A549 treated with dexamethasone at 1 μM for 4 hours (cell line): ENCODE data around the gene DDAH2. TPM values are rescaled to one million over a fixed set of nuclear protein-coding genes. Genes with fewer than 3 reads are reported as not detected.

ENCODE experiments used
- total RNA-seq: library from RNA; stranded (reverse); fragments of 200-300 nt; extraction: Qiagen RNA extraction; gene quantifications from 5 replicates; pipeline ENCODE4 v1.2.3, GENCODE V29; 2022

Gene DDAH2
- total RNA-seq, 1 experiment from 2014 or later, result 24.9 TPM

Other genes with a start within 250 kb of the DDAH2 start
- gene MICB, start 231.2 kb downstream of the DDAH2 start, total RNA-seq, result 5.3 to 7.8 TPM (median 7.0 TPM) in 5 replicates
- not detected in 5 replicates for gene MCCD1, start 200.3 kb downstream of the DDAH2 start, total RNA-seq
- 267 to 386 TPM (median 346 TPM) in 5 replicates for gene DDX39B, start 187.3 kb downstream of the DDAH2 start, total RNA-seq
- gene ATP6V1G2, start 182.7 kb downstream of the DDAH2 start, total RNA-seq, result 0.42 to 0.88 TPM (median 0.78 TPM) in 5 replicates
- 8.9 to 13.0 TPM (median 12.2 TPM) in 5 replicates for gene NFKBIL1, start 181.7 kb downstream of the DDAH2 start, total RNA-seq
- gene LTA, start 157.0 kb downstream of the DDAH2 start, total RNA-seq, result 0.06 to 0.21 TPM (median 0.12 TPM) in 4 of 5 replicates, not detected in the other
- 0.06 TPM in 1 of 5 replicates, not detected in the others for gene TNF, start 153.7 kb downstream of the DDAH2 start, total RNA-seq
- 0.20 to 0.46 TPM (median 0.32 TPM) in 5 replicates for gene LTB, start 146.9 kb downstream of the DDAH2 start, total RNA-seq
- gene LST1, start 143.0 kb downstream of the DDAH2 start, total RNA-seq, result 0.11 TPM in 1 of 5 replicates, not detected in the others
- gene NCR3, start 136.3 kb downstream of the DDAH2 start, total RNA-seq, result not detected in 5 replicates
- gene AIF1, start 114.1 kb downstream of the DDAH2 start, total RNA-seq, result not detected in 5 replicates
- 60.5 to 88.7 TPM (median 87.7 TPM) in 5 replicates for gene PRRC2A, start 108.6 kb downstream of the DDAH2 start, total RNA-seq
- gene BAG6, start 76.6 kb downstream of the DDAH2 start, total RNA-seq, result 106 to 143 TPM (median 140 TPM) in 5 replicates
- 2.7 to 3.8 TPM (median 3.3 TPM) in 5 replicates for gene APOM, start 73.4 kb downstream of the DDAH2 start, total RNA-seq
- 11.3 to 13.3 TPM (median 12.8 TPM) in 5 replicates for gene C6orf47, start 68.5 kb downstream of the DDAH2 start, total RNA-seq
- 8.9 to 12.1 TPM (median 11.6 TPM) in 5 replicates for gene GPANK1, start 64.3 kb downstream of the DDAH2 start, total RNA-seq
- gene CSNK2B, start 63.2 kb downstream of the DDAH2 start, total RNA-seq, result 165 to 180 TPM (median 171 TPM) in 5 replicates
- 2.7 to 4.4 TPM (median 4.0 TPM) in 5 replicates for gene LY6G5B, start 59.3 kb downstream of the DDAH2 start, total RNA-seq
- 0.82 to 1.8 TPM (median 1.4 TPM) in 5 replicates for gene LY6G5C, start 48.2 kb downstream of the DDAH2 start, total RNA-seq
- gene ABHD16A, start 26.0 kb downstream of the DDAH2 start, total RNA-seq, result 13.2 to 16.4 TPM (median 15.7 TPM) in 5 replicates
- not detected in 5 replicates for gene LY6G6F, start 22.4 kb downstream of the DDAH2 start, total RNA-seq
- gene LY6G6D, start 14.0 kb downstream of the DDAH2 start, total RNA-seq, result not detected in 5 replicates
- gene LY6G6C, start 7.6 kb downstream of the DDAH2 start, total RNA-seq, result 0.08 to 0.12 TPM in 2 of 5 replicates, not detected in the others
- gene MPIG6B, start 5.9 kb downstream of the DDAH2 start, total RNA-seq, result not detected in 5 replicates
- gene CLIC1, start 7.2 kb upstream of the DDAH2 start, total RNA-seq, result 438 to 455 TPM (median 449 TPM) in 5 replicates
- 8.4 to 14.3 TPM (median 14.1 TPM) in 5 replicates for gene MSH5, start 10.7 kb upstream of the DDAH2 start, total RNA-seq
- 2.1 to 3.7 TPM (median 3.5 TPM) in 5 replicates for gene SAPCD1, start 33.4 kb upstream of the DDAH2 start, total RNA-seq
- 0.94 to 1.9 TPM (median 1.7 TPM) in 5 replicates for gene VWA7, start 48.0 kb upstream of the DDAH2 start, total RNA-seq
- 39.7 to 58.5 TPM (median 57.1 TPM) in 5 replicates for gene VARS1, start 66.5 kb upstream of the DDAH2 start, total RNA-seq
- gene LSM2, start 77.7 kb upstream of the DDAH2 start, total RNA-seq, result 47.5 to 56.4 TPM (median 52.4 TPM) in 5 replicates
- gene HSPA1L, start 86.0 kb upstream of the DDAH2 start, total RNA-seq, result 1.1 to 1.8 TPM (median 1.7 TPM) in 5 replicates
- gene HSPA1A, start 86.2 kb upstream of the DDAH2 start, total RNA-seq, result 104 to 243 TPM (median 196 TPM) in 5 replicates
- gene HSPA1B, start 98.4 kb upstream of the DDAH2 start, total RNA-seq, result 73.0 to 177 TPM (median 144 TPM) in 5 replicates
- 22.0 to 34.1 TPM (median 28.7 TPM) in 5 replicates for gene NEU1, start 133.5 kb upstream of the DDAH2 start, total RNA-seq
- gene SLC44A4, start 149.7 kb upstream of the DDAH2 start, total RNA-seq, result 0.04 to 0.06 TPM in 2 of 5 replicates, not detected in the others
- gene EHMT2, start 168.4 kb upstream of the DDAH2 start, total RNA-seq, result 18.2 to 30.9 TPM (median 28.3 TPM) in 5 replicates
- gene ZBTB12, start 172.8 kb upstream of the DDAH2 start, total RNA-seq, result 2.9 to 4.4 TPM (median 3.9 TPM) in 5 replicates
- gene C2, start 198.4 kb upstream of the DDAH2 start, total RNA-seq, result 0.27 to 0.40 TPM (median 0.30 TPM) in 5 replicates
- gene CFB, start 216.8 kb upstream of the DDAH2 start, total RNA-seq, result 1.4 to 2.1 TPM (median 1.6 TPM) in 5 replicates
- 81.5 to 99.5 TPM (median 85.1 TPM) in 5 replicates for gene NELFE, start 229.7 kb upstream of the DDAH2 start, total RNA-seq
- gene SKIC2, start 229.9 kb upstream of the DDAH2 start, total RNA-seq, result 17.5 to 26.7 TPM (median 23.7 TPM) in 5 replicates
- 10.3 to 12.9 TPM (median 12.5 TPM) in 5 replicates for gene DXO, start 242.8 kb upstream of the DDAH2 start, total RNA-seq